Adrenal gland (tissue), 5 donors: ENCODE measurements around the gene CMTM4.
"Not testable (repeated sequence)": the region's sequence is repeated elsewhere in the genome, so short reads cannot be mapped to it uniquely, and the experiment has no call there.

Source experiments
- POLR2A ChIP-seq, 2 donors: fragments of 450-650 bp; IDR thresholded peaks; one replicate each; pipeline ENCODE4 v1.6.1; 2017; ENCODE audit warnings: antibody characterized with exemption in 2 of 2, mild to moderate bottlenecking in 2 of 2, moderate library complexity in 1 of 2
- TF ChIP-seq, protein P1 (sequence below), 6 experiments: fragments of 450-650 bp in 4 of 6; fragments of 200-600 bp in 2 of 6; sonication (generic) in 1 of 6; IDR thresholded peaks; 1 replicate in 5 of 6; 2 replicates in 1 of 6; pipeline versions ENCODE4 v1.5.1 to v1.8.0; 2016 to 2021; ENCODE audit warnings: antibody characterized with exemption in 6 of 6, mild to moderate bottlenecking in 2 of 6, moderate library complexity in 1 of 6
- donor health status: DM: no; HTN: no; CAD: no.

DNA sequence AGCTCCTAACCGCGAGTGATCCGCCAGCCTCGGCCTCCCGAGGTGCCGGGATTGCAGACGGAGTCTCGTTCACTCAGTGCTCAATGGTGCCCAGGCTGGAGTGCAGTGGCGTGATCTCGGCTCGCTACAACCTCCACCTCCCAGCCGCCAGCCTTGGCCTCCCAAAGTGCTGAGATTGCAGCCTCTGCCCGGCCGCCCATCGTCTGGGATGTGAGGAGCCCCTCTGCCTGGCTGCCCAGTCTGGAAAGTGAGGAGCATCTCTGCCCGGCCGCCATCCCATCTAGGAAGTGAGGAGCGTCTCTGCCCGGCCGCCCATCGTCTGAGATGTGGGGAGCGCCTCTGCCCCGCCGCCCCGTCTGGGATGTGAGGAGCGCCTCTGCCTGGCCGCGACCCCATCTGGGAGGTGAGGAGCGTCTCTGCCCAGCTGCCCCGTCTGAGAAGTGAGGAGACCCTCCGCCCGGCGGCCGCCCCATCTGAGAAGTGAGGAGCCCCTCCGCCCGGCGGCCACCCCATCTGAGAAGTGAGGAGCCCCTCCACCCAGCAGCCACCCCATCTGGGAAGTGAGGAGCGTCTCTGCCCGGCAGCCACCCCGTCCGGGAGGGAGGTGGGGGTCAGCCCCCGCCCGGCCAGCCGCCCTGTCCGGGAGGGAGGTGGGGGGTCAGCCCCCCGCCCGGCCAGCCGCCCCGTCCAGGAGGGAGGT is 65.8 kb downstream of the CMTM4 start:
- TF ChIP-seq POLR2A (IDR thresholded peaks at IDR 0.05) = not testable (repeated sequence)
- TF ChIP-seq, protein P1, sequence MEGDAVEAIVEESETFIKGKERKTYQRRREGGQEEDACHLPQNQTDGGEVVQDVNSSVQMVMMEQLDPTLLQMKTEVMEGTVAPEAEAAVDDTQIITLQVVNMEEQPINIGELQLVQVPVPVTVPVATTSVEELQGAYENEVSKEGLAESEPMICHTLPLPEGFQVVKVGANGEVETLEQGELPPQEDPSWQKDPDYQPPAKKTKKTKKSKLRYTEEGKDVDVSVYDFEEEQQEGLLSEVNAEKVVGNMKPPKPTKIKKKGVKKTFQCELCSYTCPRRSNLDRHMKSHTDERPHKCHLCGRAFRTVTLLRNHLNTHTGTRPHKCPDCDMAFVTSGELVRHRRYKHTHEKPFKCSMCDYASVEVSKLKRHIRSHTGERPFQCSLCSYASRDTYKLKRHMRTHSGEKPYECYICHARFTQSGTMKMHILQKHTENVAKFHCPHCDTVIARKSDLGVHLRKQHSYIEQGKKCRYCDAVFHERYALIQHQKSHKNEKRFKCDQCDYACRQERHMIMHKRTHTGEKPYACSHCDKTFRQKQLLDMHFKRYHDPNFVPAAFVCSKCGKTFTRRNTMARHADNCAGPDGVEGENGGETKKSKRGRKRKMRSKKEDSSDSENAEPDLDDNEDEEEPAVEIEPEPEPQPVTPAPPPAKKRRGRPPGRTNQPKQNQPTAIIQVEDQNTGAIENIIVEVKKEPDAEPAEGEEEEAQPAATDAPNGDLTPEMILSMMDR (IDR thresholded peaks at IDR 0.05) = not testable (repeated sequence)
